Liver (tissue), 9 donors: ENCODE data around the gene PLK1. TPM values are rescaled to one million over a fixed set of nuclear protein-coding genes. Genes with fewer than 3 reads are reported as not detected.

Experiments used
- DNase-seq: peaks from one replicate; pipeline ENCODE4 v3.0.0-alpha.2; 2017; ENCODE audit warnings: low spot score
- H3K27ac ChIP-seq, 2 donors: one replicate each; pipeline ENCODE4 v1.7.0; 2013; ENCODE audit warnings: inconsistent platforms in 2 of 2, low read length in 2 of 2, control low read depth in 1 of 2, low read depth in 1 of 2, mild to moderate bottlenecking in 1 of 2
- H3K27me3 ChIP-seq, 4 donors: one replicate each; pipeline versions ENCODE4 v1.6.1 to v1.7.0; 2013; ENCODE audit warnings: low read length in 3 of 4, inconsistent platforms in 1 of 4, mild to moderate bottlenecking in 1 of 4, moderate library complexity in 1 of 4; ENCODE audit not compliant: control insufficient read depth in 4 of 4, insufficient read depth in 4 of 4
- H3K36me3 ChIP-seq, 4 donors: one replicate each; pipeline versions ENCODE4 v1.6.1 to v1.7.0; 2013; ENCODE audit warnings: low read length in 3 of 4, mild to moderate bottlenecking in 3 of 4, low read depth in 1 of 4, moderate library complexity in 1 of 4; ENCODE audit not compliant: control insufficient read depth in 4 of 4, insufficient read depth in 3 of 4
- H3K4me1 ChIP-seq, 4 donors: one replicate each; pipeline versions ENCODE4 v1.6.1 to v1.7.0; 2013; ENCODE audit warnings: low read length in 3 of 4, mild to moderate bottlenecking in 3 of 4, moderate library complexity in 1 of 4; ENCODE audit not compliant: control insufficient read depth in 4 of 4, insufficient read depth in 4 of 4
- H3K4me3 ChIP-seq, 3 donors: one replicate each; pipeline versions ENCODE4 v1.6.1 to v1.7.0; 2013; ENCODE audit warnings: low read length in 3 of 3, control low read depth in 1 of 3, low read depth in 1 of 3, mild to moderate bottlenecking in 1 of 3
- H3K9ac ChIP-seq, 2 donors: one replicate each; pipeline ENCODE4 v1.7.0; 2013; ENCODE audit warnings: low read length in 2 of 2, mild to moderate bottlenecking in 2 of 2, moderate library complexity in 2 of 2, control low read depth in 1 of 2, low read depth in 1 of 2
- H3K9me3 ChIP-seq, 4 donors: one replicate each; pipeline versions ENCODE4 v1.6.1 to v1.7.0; 2013; ENCODE audit warnings: low read length in 3 of 4; ENCODE audit not compliant: control insufficient read depth in 4 of 4
- CTCF ChIP-seq: fragments of 150-350 bp; IDR thresholded peaks from 2 replicates; pipeline ENCODE4 v1.5.1; 2017; ENCODE audit warnings: improper control_type of control experiment, low read depth, low read length; ENCODE audit not compliant: missing input control
- EGR1 ChIP-seq, 2 donors: IDR thresholded peaks; 2 replicates each; pipeline ENCODE4 v1.6.1; 2016 to 2018; ENCODE audit warnings: antibody characterized with exemption in 2 of 2, low read depth in 2 of 2
- FOXA1 ChIP-seq: IDR thresholded peaks from 2 replicates; pipeline ENCODE4 v1.6.1; 2016; ENCODE audit warnings: antibody characterized with exemption
- FOXA2 ChIP-seq: IDR thresholded peaks from 2 replicates; pipeline ENCODE4 v1.6.1; 2016; ENCODE audit warnings: antibody characterized with exemption
- HNF4A ChIP-seq, 2 donors: conservative IDR thresholded peaks; 2 replicates each; pipeline ENCODE4 v1.6.1; 2016; ENCODE audit warnings: antibody characterized with exemption in 2 of 2, mild to moderate bottlenecking in 2 of 2
- HNF4G ChIP-seq: IDR thresholded peaks from 2 replicates; pipeline ENCODE4 v1.6.1; 2016; ENCODE audit warnings: antibody characterized with exemption
- JUND ChIP-seq, 2 donors: IDR thresholded peaks; 2 replicates each; pipeline ENCODE4 v1.6.1; 2016; ENCODE audit warnings: antibody characterized with exemption in 2 of 2
- RAD21 ChIP-seq, 2 donors: IDR thresholded peaks; 2 replicates each; pipeline ENCODE4 v1.6.1; 2016; ENCODE audit warnings: antibody characterized with exemption in 2 of 2, mild to moderate bottlenecking in 2 of 2
- RXRA ChIP-seq, 2 donors: IDR thresholded peaks; 2 replicates each; pipeline ENCODE4 v1.6.1; 2017 to 2018; ENCODE audit warnings: antibody characterized with exemption in 2 of 2, mild to moderate bottlenecking in 1 of 2
- SP1 ChIP-seq: IDR thresholded peaks from 2 replicates; pipeline ENCODE4 v1.6.1; 2018; ENCODE audit warnings: antibody characterized with exemption, mild to moderate bottlenecking
- TAF1 ChIP-seq: conservative IDR thresholded peaks from 2 replicates; pipeline ENCODE4 v1.6.1; 2016; ENCODE audit warnings: antibody characterized with exemption, mild to moderate bottlenecking
- YY1 ChIP-seq: IDR thresholded peaks from 2 replicates; pipeline ENCODE4 v1.6.1; 2016; ENCODE audit warnings: antibody characterized with exemption, mild to moderate bottlenecking
- ZBTB33 ChIP-seq: IDR thresholded peaks from 2 replicates; pipeline ENCODE4 v1.6.1; 2016; ENCODE audit warnings: antibody characterized with exemption
- WGBS: extraction: QIAGEN DNeasy Blood & Tissue Kit; methylation state at CpG from one replicate; pipeline ENCODE4 v1.1.7; 2013; 5-methylcytosine and 5-hydroxymethylcytosine counted together
- polyA plus RNA-seq, 2 donors: library from polyadenylated mRNA; stranded (reverse) in 1 of 2; unstranded in 1 of 2; fragments of 200-250 nt in 1 of 2; fragments of >200 nt in 1 of 2; fragmentation: Nextera tagmentation in 1 of 2; extraction: Ambion mirVana in 1 of 2; gene quantifications; one replicate each; pipeline versions ENCODE4 v1.2.1 to v1.2.3, GENCODE V29; 2013 to 2015
- total RNA-seq, 2 donors: library from RNA; depleted of rRNA; stranded (reverse); fragments of >200 nt; gene quantifications; one replicate each; pipeline ENCODE4 v1.2.3, GENCODE V29; 2014
- TF ChIP-seq, protein P1 (sequence below): IDR thresholded peaks from 2 replicates; pipeline ENCODE4 v1.6.1; 2016; ENCODE audit warnings: antibody characterized with exemption
- TF ChIP-seq, protein P2 (sequence below): IDR thresholded peaks from 2 replicates; pipeline ENCODE4 v1.6.1; 2016; ENCODE audit warnings: antibody characterized with exemption
- TF ChIP-seq, protein P3 (sequence below): IDR thresholded peaks from 2 replicates; pipeline ENCODE4 v1.6.1; 2016; ENCODE audit warnings: antibody characterized with exemption, mild to moderate bottlenecking
- donor health status: healthy.
- donor health status: healthy.
- donor health status: healthy.
- donor health status: healthy.
- donor health status: healthy.

The PLK1 gene
- total and polyA plus RNA-seq, 4 donors = 0.33 to 30.3 (median 2.3) TPM

DNA sequence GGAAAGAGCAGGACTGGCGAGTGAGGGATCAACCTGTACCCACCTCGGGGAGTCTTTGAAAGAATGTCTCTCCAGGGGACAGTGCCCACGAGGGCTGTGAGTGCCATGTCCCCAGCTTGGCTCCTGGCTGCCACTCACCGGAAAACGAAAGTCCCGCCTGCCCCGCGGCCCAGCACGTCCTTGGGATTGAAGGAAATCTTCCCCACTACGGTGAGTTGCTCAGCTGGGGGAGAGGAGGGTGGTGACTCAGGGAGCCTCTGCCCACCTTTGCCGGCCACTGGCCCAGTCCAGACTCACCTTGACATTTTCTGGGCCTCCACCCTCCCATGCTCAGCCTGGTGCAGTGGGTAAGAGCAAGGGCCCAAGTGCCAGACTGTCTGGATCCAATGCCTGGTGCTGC is 17.1 kb downstream of the PLK1 start:
- TF ChIP-seq FOXA2 = no peak
- Histone ChIP-seq H3K9me3 (no peaks in the 10 kb centered on the region), H3K9ac (no peak overlapping the region), H3K4me3 (no peak overlapping the region), H3K36me3 (peaks cover 0 to 2% (median 0%) of the 10 kb centered on the region in 4 donors), H3K27ac (no peak overlapping the region), H3K27me3 (no peaks in the 10 kb centered on the region), H3K4me1 (no peaks in the 10 kb centered on the region)
- 90% methylated on average over 11 of the region's 11 CpGs for WGBS
- no peak for DNase-seq

DNA sequence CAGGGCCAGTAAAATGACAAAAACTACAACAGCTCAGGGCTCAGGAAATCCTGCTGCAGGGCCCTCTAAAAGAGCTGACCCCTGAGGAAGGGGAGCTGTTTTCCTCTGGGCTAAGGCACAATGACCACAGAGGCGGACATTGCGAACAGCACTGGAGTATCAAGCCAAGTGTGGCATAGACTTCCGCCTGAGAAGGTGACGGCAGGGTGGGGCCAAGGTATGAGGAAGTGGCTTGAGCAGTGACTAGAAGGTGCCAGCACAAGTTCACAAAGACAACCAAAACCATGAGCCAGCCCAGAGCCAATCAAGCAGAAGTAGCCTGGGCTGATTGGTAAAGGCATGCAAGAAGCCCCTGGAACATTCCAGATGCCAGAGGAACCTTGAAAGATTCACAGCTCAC is 20.4 kb downstream of the PLK1 start:
- no peaks in the 10 kb centered on the region for H3K4me1 ChIP-seq

More for the DNA sequence above, 20.4 kb downstream of the PLK1 start:
- Histone ChIP-seq H3K4me3 (no peak overlapping the region), H3K36me3 (no peaks in the 10 kb centered on the region), H3K9ac (no peak overlapping the region), H3K27me3 (no peaks in the 10 kb centered on the region), H3K9me3 (peaks cover 0 to 8% (median 1%) of the 10 kb centered on the region in 4 donors), H3K27ac (no peak overlapping the region)
- 82% methylated on average over 4 of the region's 4 CpGs for WGBS
- DNase-seq = no peak
- no peak for TF ChIP-seq RXRA (IDR thresholded peaks at IDR 0.05)
- no peak for TF ChIP-seq TAF1
- no peak for TF ChIP-seq CTCF
- no peak for TF ChIP-seq ZBTB33
- no peak for TF ChIP-seq EGR1 (IDR thresholded peaks at IDR 0.05; ENCODE audit: low read depth in 2 of 2)
- TF ChIP-seq FOXA1 = no peak
- TF ChIP-seq, protein P1, sequence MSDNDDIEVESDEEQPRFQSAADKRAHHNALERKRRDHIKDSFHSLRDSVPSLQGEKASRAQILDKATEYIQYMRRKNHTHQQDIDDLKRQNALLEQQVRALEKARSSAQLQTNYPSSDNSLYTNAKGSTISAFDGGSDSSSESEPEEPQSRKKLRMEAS = no peak
- no peak for TF ChIP-seq JUND (IDR thresholded peaks at IDR 0.05)
- no peak for TF ChIP-seq HNF4A (conservative IDR thresholded peaks at IDR 0.05)
- TF ChIP-seq SP1 = no peak
- TF ChIP-seq YY1 = no peak
- TF ChIP-seq HNF4G = no peak
- TF ChIP-seq, protein P2, sequence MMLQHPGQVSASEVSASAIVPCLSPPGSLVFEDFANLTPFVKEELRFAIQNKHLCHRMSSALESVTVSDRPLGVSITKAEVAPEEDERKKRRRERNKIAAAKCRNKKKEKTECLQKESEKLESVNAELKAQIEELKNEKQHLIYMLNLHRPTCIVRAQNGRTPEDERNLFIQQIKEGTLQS = no peak
- TF ChIP-seq, protein P3, sequence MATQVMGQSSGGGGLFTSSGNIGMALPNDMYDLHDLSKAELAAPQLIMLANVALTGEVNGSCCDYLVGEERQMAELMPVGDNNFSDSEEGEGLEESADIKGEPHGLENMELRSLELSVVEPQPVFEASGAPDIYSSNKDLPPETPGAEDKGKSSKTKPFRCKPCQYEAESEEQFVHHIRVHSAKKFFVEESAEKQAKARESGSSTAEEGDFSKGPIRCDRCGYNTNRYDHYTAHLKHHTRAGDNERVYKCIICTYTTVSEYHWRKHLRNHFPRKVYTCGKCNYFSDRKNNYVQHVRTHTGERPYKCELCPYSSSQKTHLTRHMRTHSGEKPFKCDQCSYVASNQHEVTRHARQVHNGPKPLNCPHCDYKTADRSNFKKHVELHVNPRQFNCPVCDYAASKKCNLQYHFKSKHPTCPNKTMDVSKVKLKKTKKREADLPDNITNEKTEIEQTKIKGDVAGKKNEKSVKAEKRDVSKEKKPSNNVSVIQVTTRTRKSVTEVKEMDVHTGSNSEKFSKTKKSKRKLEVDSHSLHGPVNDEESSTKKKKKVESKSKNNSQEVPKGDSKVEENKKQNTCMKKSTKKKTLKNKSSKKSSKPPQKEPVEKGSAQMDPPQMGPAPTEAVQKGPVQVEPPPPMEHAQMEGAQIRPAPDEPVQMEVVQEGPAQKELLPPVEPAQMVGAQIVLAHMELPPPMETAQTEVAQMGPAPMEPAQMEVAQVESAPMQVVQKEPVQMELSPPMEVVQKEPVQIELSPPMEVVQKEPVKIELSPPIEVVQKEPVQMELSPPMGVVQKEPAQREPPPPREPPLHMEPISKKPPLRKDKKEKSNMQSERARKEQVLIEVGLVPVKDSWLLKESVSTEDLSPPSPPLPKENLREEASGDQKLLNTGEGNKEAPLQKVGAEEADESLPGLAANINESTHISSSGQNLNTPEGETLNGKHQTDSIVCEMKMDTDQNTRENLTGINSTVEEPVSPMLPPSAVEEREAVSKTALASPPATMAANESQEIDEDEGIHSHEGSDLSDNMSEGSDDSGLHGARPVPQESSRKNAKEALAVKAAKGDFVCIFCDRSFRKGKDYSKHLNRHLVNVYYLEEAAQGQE = no peak
- no peak for TF ChIP-seq FOXA2
- TF ChIP-seq RAD21 (IDR thresholded peaks at IDR 0.05) = no peak
